Measurements from ENCODE around the gene LUM. TPM values are rescaled to one million over a fixed set of nuclear protein-coding genes. Genes with fewer than 3 reads are reported as not detected.
A peak's percentile ranks its signal among the peaks of the same experiment; 100 is the strongest.

Gene LUM
- total RNA-seq, 1 donor from 2014 or later: 76.4 TPM

DNA sequence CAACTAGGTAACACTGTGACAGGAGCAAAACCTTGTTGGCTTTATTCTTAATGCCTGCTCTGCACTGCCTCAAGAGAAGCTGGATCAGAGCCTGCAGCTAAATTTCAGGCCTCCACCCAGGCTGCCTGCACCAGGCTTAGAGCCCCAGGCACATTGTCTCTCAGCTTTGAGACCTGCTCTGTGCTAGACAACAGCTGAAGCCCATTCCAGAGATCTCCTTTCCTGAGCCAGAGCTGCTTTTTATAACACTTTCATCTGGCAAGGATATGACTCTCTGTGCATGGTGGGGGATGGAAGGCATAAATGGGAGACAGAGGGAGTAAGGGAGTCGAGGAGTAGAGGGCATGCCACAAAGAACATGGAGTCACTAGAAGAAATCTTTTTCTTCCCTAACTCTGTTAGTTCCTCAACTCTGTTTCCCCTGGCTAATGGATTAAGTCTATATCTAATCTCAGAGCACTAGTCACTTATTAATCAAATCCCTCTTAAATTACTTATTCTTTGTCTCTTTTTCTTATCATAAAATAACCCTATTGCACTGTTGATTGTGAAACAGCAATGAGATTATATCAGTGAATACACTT is 27.1 kb upstream of the LUM start:
- H3K9ac ChIP-seq (ENCODE audit: low read length): no peak overlapping the region
- H3K4me1 ChIP-seq (ENCODE audit: insufficient read depth, low read length): peaks cover 15% of the 10 kb centered on the region
- H4K20me1 ChIP-seq (ENCODE audit: insufficient read depth, low read length): no peaks in the 10 kb centered on the region
- peaks cover 47% of the 10 kb centered on the region for H3K4me1 Mint-ChIP-seq (ENCODE audit: low read depth, unreplicated experiment)
- no peaks in the 10 kb centered on the region for H3K36me3 ChIP-seq (ENCODE audit: insufficient read depth, low read length)
- no peak for DNase-seq (ENCODE audit: low read depth)
- no peaks in the 10 kb centered on the region for H3K9me3 ChIP-seq (ENCODE audit: insufficient read depth, low read depth, low read length)
- no peak for FAIRE-seq
- H3K4me2 ChIP-seq (ENCODE audit: low read length): no peak overlapping the region
- no peak overlapping the region for H3K4me3 ChIP-seq (ENCODE audit: insufficient read depth, low read depth, low read length)
- no peaks in the 10 kb centered on the region for H3K79me2 ChIP-seq (ENCODE audit: insufficient read depth, low read length)
- H3K27ac Mint-ChIP-seq (ENCODE audit: unreplicated experiment): peak overlapping the region; percentile 29
- no peaks in the 10 kb centered on the region for H3K27me3 Mint-ChIP-seq (ENCODE audit: low read depth, unreplicated experiment)
- TF ChIP-seq, protein P1, sequence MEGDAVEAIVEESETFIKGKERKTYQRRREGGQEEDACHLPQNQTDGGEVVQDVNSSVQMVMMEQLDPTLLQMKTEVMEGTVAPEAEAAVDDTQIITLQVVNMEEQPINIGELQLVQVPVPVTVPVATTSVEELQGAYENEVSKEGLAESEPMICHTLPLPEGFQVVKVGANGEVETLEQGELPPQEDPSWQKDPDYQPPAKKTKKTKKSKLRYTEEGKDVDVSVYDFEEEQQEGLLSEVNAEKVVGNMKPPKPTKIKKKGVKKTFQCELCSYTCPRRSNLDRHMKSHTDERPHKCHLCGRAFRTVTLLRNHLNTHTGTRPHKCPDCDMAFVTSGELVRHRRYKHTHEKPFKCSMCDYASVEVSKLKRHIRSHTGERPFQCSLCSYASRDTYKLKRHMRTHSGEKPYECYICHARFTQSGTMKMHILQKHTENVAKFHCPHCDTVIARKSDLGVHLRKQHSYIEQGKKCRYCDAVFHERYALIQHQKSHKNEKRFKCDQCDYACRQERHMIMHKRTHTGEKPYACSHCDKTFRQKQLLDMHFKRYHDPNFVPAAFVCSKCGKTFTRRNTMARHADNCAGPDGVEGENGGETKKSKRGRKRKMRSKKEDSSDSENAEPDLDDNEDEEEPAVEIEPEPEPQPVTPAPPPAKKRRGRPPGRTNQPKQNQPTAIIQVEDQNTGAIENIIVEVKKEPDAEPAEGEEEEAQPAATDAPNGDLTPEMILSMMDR (IDR thresholded peaks at IDR 0.05; ENCODE audit: insufficient read depth, low read depth, low read length): no peak
- no peak for TF ChIP-seq EZH2 (IDR thresholded peaks at IDR 0.05; ENCODE audit: insufficient read depth, low read length)
- no peak overlapping the region for H2AFZ ChIP-seq (ENCODE audit: low read depth, low read length)
- H3K36me3 Mint-ChIP-seq (ENCODE audit: low read depth, unreplicated experiment): no peaks in the 10 kb centered on the region
- no peak overlapping the region for H3K27ac ChIP-seq (ENCODE audit: low read depth, low read length)
- H3K27me3 ChIP-seq (ENCODE audit: insufficient read depth, low read length): no peaks in the 10 kb centered on the region
- H3K9me3 Mint-ChIP-seq (ENCODE audit: unreplicated experiment): no peaks in the 10 kb centered on the region
- H3K4me3 Mint-ChIP-seq (ENCODE audit: unreplicated experiment): no peak overlapping the region

DNA sequence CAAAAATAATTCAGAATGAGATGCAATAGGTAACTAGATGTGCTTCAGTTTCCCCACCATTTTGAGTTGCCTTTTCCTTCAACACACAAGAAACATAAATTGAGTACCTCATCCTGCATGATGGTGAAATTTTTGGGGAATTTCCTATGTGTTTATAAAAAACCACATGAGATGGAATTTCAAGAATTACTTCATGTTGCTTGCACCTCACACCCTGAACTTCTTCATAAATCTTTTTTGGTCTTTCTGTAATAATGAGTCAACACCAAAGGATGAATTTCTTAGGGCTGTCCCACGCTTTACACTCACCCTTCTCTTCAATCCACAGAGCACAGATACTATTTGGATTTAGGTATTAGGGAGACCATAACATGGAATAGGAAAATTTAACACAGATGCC is 22.6 kb upstream of the LUM start:
- H3K9me3 ChIP-seq (ENCODE audit: insufficient read depth, low read depth, low read length): no peaks in the 10 kb centered on the region
- Mint-ChIP-seq H3K36me3 (ENCODE audit: low read depth, unreplicated experiment) (no peaks in the 10 kb centered on the region), H3K27ac (ENCODE audit: unreplicated experiment) (no peak overlapping the region)

More for the DNA sequence above, 22.6 kb upstream of the LUM start:
- H2AFZ ChIP-seq (ENCODE audit: low read depth, low read length): no peak overlapping the region
- no peaks in the 10 kb centered on the region for H3K4me1 ChIP-seq (ENCODE audit: insufficient read depth, low read length)
- peak overlapping the region; percentile 3 for H3K4me2 ChIP-seq (ENCODE audit: low read length)
- TF ChIP-seq, protein P1 (IDR thresholded peaks at IDR 0.05; ENCODE audit: insufficient read depth, low read depth, low read length): no peak
- TF ChIP-seq EZH2 (IDR thresholded peaks at IDR 0.05; ENCODE audit: insufficient read depth, low read length): no peak
- Mint-ChIP-seq H3K4me3 (ENCODE audit: unreplicated experiment) (no peak overlapping the region), H3K27me3 (ENCODE audit: low read depth, unreplicated experiment) (no peaks in the 10 kb centered on the region), H3K9me3 (ENCODE audit: unreplicated experiment) (no peaks in the 10 kb centered on the region), H3K4me1 (ENCODE audit: low read depth, unreplicated experiment) (peaks cover 18% of the 10 kb centered on the region)
- H3K9ac ChIP-seq (ENCODE audit: low read length): no peak overlapping the region
- FAIRE-seq (peak; percentile 97), DNase-seq (ENCODE audit: low read depth) (peak; percentile 87)
- no peak overlapping the region for H3K4me3 ChIP-seq (ENCODE audit: insufficient read depth, low read depth, low read length)
- peak overlapping the region; percentile 34 for H3K27ac ChIP-seq (ENCODE audit: low read depth, low read length)
- H3K36me3 ChIP-seq (ENCODE audit: insufficient read depth, low read length): no peaks in the 10 kb centered on the region
- H3K79me2 ChIP-seq (ENCODE audit: insufficient read depth, low read length): no peaks in the 10 kb centered on the region
- H4K20me1 ChIP-seq (ENCODE audit: insufficient read depth, low read length): no peaks in the 10 kb centered on the region
- no peaks in the 10 kb centered on the region for H3K27me3 ChIP-seq (ENCODE audit: insufficient read depth, low read length)
